GDM1 (cell line): ENCODE results near the gene ARMC3.
A peak's percentile ranks its signal among the peaks of the same experiment; 100 is the strongest.
"Not testable (repeated sequence)": the region's sequence is repeated elsewhere in the genome, so short reads cannot be mapped to it uniquely, and the experiment has no call there.

Source experiments
- DNase-seq: peaks from one replicate; lab custom pipeline; 2025; lab: John Stamatoyannopoulos, UW

The ARMC3 gene

GRCh38 chr10:22927166-22927565 is 687 bp upstream of the ARMC3 start:
- no peak for DNase-seq

- not testable (repeated sequence) for DNase-seq
Observed at GRCh38 chr10:22929053-22929452, 1.2 kb downstream of the ARMC3 start.

- no peak for DNase-seq
Observed at GRCh38 chr10:22931948-22932347, 4.1 kb downstream of the ARMC3 start.

- DNase-seq = no peak
Observed at GRCh38 chr10:22932626-22933370, 4.9 kb downstream of the ARMC3 start.

GRCh38 chr10:22934726-22935125 is 6.9 kb downstream of the ARMC3 start:
- DNase-seq = no peak

- DNase-seq = no peak
Observed at GRCh38 chr10:22942437-22942836, 14.6 kb downstream of the ARMC3 start.

GRCh38 chr10:22945934-22946673 is 18.3 kb downstream of the ARMC3 start:
- DNase-seq = no peak

- no peak for DNase-seq
Observed at GRCh38 chr10:22954970-22955369, 27.1 kb downstream of the ARMC3 start.

GRCh38 chr10:22958338-22958737 is 30.5 kb downstream of the ARMC3 start:
- no peak for DNase-seq

GRCh38 chr10:22959292-22959691 is 31.4 kb downstream of the ARMC3 start:
- DNase-seq = no peak

- no peak for DNase-seq
Observed at GRCh38 chr10:22959950-22960349, 32.1 kb downstream of the ARMC3 start.

GRCh38 chr10:22962817-22963216 is 35.0 kb downstream of the ARMC3 start:
- DNase-seq = no peak

GRCh38 chr10:22969704-22970103 is 41.9 kb downstream of the ARMC3 start:
- no peak for DNase-seq

- DNase-seq = no peak
Observed at GRCh38 chr10:22976534-22976933, 48.7 kb downstream of the ARMC3 start.

- DNase-seq = no peak
Observed at GRCh38 chr10:22977751-22978150, 49.9 kb downstream of the ARMC3 start.

- DNase-seq = no peak
Observed at GRCh38 chr10:22978287-22978686, 50.4 kb downstream of the ARMC3 start.

GRCh38 chr10:22978918-22979317 is 51.1 kb downstream of the ARMC3 start:
- DNase-seq = no peak

GRCh38 chr10:22980822-22981221 is 53.0 kb downstream of the ARMC3 start:
- DNase-seq = no peak

GRCh38 chr10:22984066-22984465 is 56.2 kb downstream of the ARMC3 start:
- no peak for DNase-seq

GRCh38 chr10:22986771-22987542 is 59.1 kb downstream of the ARMC3 start:
- DNase-seq = no peak

- DNase-seq = peak; percentile 24
Observed at GRCh38 chr10:22988581-22989360, 60.9 kb downstream of the ARMC3 start.

- DNase-seq = no peak
Observed at GRCh38 chr10:22990443-22990842, 62.6 kb downstream of the ARMC3 start.
